HEK293 (cell line): ENCODE measurements around the gene ST3GAL2.

Experiments used
- FEZF1 ChIP-seq: fragments of 450-650 bp; formaldehyde crosslinking; IDR thresholded peaks from 2 replicates; pipeline ENCODE4 v1.5.1; 2016; ENCODE audit warnings: missing biosample characterization, missing genetic modification characterization
- GLIS2 ChIP-seq: fragments of 450-650 bp; formaldehyde crosslinking; IDR thresholded peaks from 2 replicates; pipeline ENCODE4 v1.5.1; 2016; ENCODE audit warnings: missing biosample characterization, missing genetic modification characterization
- PRDM1 ChIP-seq: fragments of 450-650 bp; formaldehyde crosslinking; IDR thresholded peaks from 2 replicates; pipeline ENCODE4; 2016; ENCODE audit warnings: missing biosample characterization, missing genetic modification characterization
- RBAK ChIP-seq: fragments of 450-650 bp; formaldehyde crosslinking; IDR thresholded peaks from 2 replicates; pipeline ENCODE4 v1.5.1; 2016; ENCODE audit warnings: missing biosample characterization, missing genetic modification characterization
- REPIN1 ChIP-seq: fragments of 450-650 bp; formaldehyde crosslinking; IDR thresholded peaks from 2 replicates; pipeline ENCODE4 v1.5.1; 2017; ENCODE audit warnings: missing biosample characterization, missing genetic modification characterization, low read depth
- SP2 ChIP-seq: fragments of 450-650 bp; formaldehyde crosslinking; IDR thresholded peaks from 2 replicates; pipeline ENCODE4 v1.5.1; 2016; ENCODE audit warnings: missing biosample characterization, missing genetic modification characterization
- SP3 ChIP-seq: fragments of 450-650 bp; formaldehyde crosslinking; IDR thresholded peaks from 2 replicates; pipeline ENCODE4 v1.5.1; 2016; ENCODE audit warnings: missing biosample characterization, missing genetic modification characterization
- ZBTB17 ChIP-seq: fragments of 450-650 bp; formaldehyde crosslinking; IDR thresholded peaks from 2 replicates; pipeline ENCODE4 v1.5.1; 2016; ENCODE audit warnings: missing biosample characterization, missing genetic modification characterization
- ZBTB48 ChIP-seq: fragments of 450-650 bp; formaldehyde crosslinking; IDR thresholded peaks from 2 replicates; pipeline ENCODE4 v1.5.1; 2016; ENCODE audit warnings: missing biosample characterization, missing genetic modification characterization
- ZIC2 ChIP-seq: fragments of 450-650 bp; formaldehyde crosslinking; IDR thresholded peaks from 2 replicates; pipeline ENCODE4 v1.5.1; 2016; ENCODE audit warnings: missing biosample characterization, missing genetic modification characterization
- ZNF341 ChIP-seq: fragments of 450-650 bp; formaldehyde crosslinking; IDR thresholded peaks from 2 replicates; pipeline ENCODE4; 2016; ENCODE audit warnings: low read depth, missing biosample characterization, missing genetic modification characterization
- ZNF366 ChIP-seq: fragments of 450-650 bp; formaldehyde crosslinking; conservative IDR thresholded peaks from 2 replicates; pipeline ENCODE4 v1.5.1; 2016; ENCODE audit warnings: missing biosample characterization, missing genetic modification characterization
- ZNF394 ChIP-seq: fragments of 450-650 bp; formaldehyde crosslinking; IDR thresholded peaks from 2 replicates; pipeline ENCODE4 v1.5.1; 2016; ENCODE audit warnings: missing biosample characterization, missing genetic modification characterization, mild to moderate bottlenecking, moderate library complexity, borderline replicate concordance
- ZNF660 ChIP-seq: fragments of 450-650 bp; IDR thresholded peaks from 2 replicates; pipeline ENCODE4 v1.5.1; 2018; ENCODE audit warnings: missing biosample characterization, mild to moderate bottlenecking, missing genetic modification characterization
- ZNF768 ChIP-seq: fragments of 450-650 bp; formaldehyde crosslinking; IDR thresholded peaks from 2 replicates; pipeline ENCODE4 v1.5.1; 2018; ENCODE audit warnings: missing biosample characterization, mild to moderate bottlenecking, missing genetic modification characterization
- ZNF776 ChIP-seq: fragments of 450-650 bp; formaldehyde crosslinking; IDR thresholded peaks from 2 replicates; pipeline ENCODE4 v1.5.0; 2017; ENCODE audit warnings: missing biosample characterization, missing genetic modification characterization, borderline replicate concordance
- ZNF843 ChIP-seq: fragments of 450-650 bp; formaldehyde crosslinking; IDR thresholded peaks from 2 replicates; pipeline ENCODE4 v1.5.1; 2016; ENCODE audit warnings: missing biosample characterization, missing genetic modification characterization
- TF ChIP-seq, protein P1 (sequence below): fragments of 450-650 bp; formaldehyde crosslinking; IDR thresholded peaks from 2 replicates; pipeline ENCODE4 v1.5.1; 2016; ENCODE audit warnings: missing biosample characterization, missing genetic modification characterization
- TF ChIP-seq, protein P2 (sequence below): fragments of 450-650 bp; formaldehyde crosslinking; IDR thresholded peaks from 2 replicates; pipeline ENCODE4 v1.5.1; 2016; ENCODE audit warnings: missing biosample characterization, missing genetic modification characterization
- TF ChIP-seq, protein P3 (sequence below): fragments of 450-650 bp; formaldehyde crosslinking; IDR thresholded peaks from 2 replicates; pipeline ENCODE4 v1.5.1; 2017; ENCODE audit warnings: missing biosample characterization, missing genetic modification characterization
- TF ChIP-seq, protein P4 (sequence below): fragments of 450-650 bp; formaldehyde crosslinking; conservative IDR thresholded peaks from 2 replicates; pipeline ENCODE4 v1.5.1; 2016; ENCODE audit warnings: low read depth, missing biosample characterization, missing genetic modification characterization
- TF ChIP-seq, protein P5 (sequence below): fragments of 450-650 bp; formaldehyde crosslinking; IDR thresholded peaks from 2 replicates; pipeline ENCODE4 v1.5.1; 2016; ENCODE audit warnings: missing biosample characterization, missing genetic modification characterization
- TF ChIP-seq, protein P6 (sequence below): fragments of 450-650 bp; formaldehyde crosslinking; IDR thresholded peaks from 2 replicates; pipeline ENCODE4 v1.5.1; 2016; ENCODE audit warnings: missing biosample characterization, missing genetic modification characterization, borderline replicate concordance

ST3GAL2 gene

DNA sequence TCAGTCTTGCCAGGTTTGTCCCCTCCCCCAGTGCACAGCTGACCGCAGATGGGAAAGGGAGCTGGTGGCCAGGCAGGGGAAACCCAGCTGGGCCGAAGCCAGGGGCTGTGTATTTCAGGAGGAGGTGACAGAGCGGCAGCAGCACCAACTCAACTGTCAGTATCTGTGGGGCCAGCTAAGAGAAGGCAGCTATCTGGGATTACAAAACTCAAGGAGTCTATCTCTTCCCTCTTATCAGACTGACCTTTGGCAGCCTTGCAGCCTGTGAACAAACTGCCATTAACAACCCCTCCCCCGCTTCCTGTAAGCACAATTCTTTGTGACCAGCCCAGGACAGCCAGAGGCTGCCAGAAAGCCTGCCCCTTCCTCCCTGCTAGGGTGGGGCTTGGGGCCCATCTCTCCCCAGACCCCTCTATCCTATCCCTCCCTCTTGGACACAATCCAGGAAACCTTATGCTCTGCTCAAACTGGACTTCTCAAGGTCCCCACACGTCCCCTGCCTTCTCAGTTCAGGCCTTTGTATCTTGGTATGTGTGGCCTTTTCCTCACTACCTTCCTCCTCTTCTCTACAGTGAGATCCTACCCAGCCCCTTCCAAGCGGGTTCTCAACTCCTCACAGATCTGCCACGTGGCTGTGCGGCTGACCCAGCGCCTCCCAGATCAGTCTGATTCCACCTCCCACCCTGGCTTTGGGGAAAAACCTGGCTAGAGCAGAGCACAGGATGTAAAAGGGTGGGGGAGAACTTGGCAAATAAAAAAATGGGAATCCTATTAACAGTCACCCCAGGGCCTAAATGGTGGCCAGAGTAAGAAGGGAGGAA, 10.5 kb downstream of the ST3GAL2 start (continued):
- TF ChIP-seq, protein P1, sequence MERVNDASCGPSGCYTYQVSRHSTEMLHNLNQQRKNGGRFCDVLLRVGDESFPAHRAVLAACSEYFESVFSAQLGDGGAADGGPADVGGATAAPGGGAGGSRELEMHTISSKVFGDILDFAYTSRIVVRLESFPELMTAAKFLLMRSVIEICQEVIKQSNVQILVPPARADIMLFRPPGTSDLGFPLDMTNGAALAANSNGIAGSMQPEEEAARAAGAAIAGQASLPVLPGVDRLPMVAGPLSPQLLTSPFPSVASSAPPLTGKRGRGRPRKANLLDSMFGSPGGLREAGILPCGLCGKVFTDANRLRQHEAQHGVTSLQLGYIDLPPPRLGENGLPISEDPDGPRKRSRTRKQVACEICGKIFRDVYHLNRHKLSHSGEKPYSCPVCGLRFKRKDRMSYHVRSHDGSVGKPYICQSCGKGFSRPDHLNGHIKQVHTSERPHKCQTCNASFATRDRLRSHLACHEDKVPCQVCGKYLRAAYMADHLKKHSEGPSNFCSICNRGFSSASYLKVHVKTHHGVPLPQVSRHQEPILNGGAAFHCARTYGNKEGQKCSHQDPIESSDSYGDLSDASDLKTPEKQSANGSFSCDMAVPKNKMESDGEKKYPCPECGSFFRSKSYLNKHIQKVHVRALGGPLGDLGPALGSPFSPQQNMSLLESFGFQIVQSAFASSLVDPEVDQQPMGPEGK (tag by site-specific recombination): peak; percentile 34; the same call in 1 of the 2 replicates
- TF ChIP-seq ZNF660 (tag by site-specific recombination): peak; percentile 27; the same call in 1 of the 2 replicates
- no peak for TF ChIP-seq ZNF776
- TF ChIP-seq, protein P2, sequence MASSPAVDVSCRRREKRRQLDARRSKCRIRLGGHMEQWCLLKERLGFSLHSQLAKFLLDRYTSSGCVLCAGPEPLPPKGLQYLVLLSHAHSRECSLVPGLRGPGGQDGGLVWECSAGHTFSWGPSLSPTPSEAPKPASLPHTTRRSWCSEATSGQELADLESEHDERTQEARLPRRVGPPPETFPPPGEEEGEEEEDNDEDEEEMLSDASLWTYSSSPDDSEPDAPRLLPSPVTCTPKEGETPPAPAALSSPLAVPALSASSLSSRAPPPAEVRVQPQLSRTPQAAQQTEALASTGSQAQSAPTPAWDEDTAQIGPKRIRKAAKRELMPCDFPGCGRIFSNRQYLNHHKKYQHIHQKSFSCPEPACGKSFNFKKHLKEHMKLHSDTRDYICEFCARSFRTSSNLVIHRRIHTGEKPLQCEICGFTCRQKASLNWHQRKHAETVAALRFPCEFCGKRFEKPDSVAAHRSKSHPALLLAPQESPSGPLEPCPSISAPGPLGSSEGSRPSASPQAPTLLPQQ (tag by site-specific recombination): peak; percentile 90
- 0 out of 2 replicates have a peak, but pooled peaks have one; percentile 9 for TF ChIP-seq FEZF1 (tag by site-specific recombination)
- 0 out of 2 replicates have a peak, but pooled peaks have one; percentile 50 for TF ChIP-seq ZNF768
- peak; percentile 64; the same call in 1 of the 2 replicates for TF ChIP-seq ZNF843 (tag by site-specific recombination)
- TF ChIP-seq ZBTB48 (tag by site-specific recombination): peak; percentile 46; the same call in 1 of the 2 replicates
- no peak for TF ChIP-seq REPIN1
- TF ChIP-seq, protein P3, sequence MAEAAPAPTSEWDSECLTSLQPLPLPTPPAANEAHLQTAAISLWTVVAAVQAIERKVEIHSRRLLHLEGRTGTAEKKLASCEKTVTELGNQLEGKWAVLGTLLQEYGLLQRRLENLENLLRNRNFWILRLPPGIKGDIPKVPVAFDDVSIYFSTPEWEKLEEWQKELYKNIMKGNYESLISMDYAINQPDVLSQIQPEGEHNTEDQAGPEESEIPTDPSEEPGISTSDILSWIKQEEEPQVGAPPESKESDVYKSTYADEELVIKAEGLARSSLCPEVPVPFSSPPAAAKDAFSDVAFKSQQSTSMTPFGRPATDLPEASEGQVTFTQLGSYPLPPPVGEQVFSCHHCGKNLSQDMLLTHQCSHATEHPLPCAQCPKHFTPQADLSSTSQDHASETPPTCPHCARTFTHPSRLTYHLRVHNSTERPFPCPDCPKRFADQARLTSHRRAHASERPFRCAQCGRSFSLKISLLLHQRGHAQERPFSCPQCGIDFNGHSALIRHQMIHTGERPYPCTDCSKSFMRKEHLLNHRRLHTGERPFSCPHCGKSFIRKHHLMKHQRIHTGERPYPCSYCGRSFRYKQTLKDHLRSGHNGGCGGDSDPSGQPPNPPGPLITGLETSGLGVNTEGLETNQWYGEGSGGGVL (tag by site-specific recombination): peak; percentile 82
- peak; percentile 88 for TF ChIP-seq ZBTB17 (tag by site-specific recombination)
- peak; percentile 55 for TF ChIP-seq ZIC2 (tag by site-specific recombination)
- TF ChIP-seq, protein P4, sequence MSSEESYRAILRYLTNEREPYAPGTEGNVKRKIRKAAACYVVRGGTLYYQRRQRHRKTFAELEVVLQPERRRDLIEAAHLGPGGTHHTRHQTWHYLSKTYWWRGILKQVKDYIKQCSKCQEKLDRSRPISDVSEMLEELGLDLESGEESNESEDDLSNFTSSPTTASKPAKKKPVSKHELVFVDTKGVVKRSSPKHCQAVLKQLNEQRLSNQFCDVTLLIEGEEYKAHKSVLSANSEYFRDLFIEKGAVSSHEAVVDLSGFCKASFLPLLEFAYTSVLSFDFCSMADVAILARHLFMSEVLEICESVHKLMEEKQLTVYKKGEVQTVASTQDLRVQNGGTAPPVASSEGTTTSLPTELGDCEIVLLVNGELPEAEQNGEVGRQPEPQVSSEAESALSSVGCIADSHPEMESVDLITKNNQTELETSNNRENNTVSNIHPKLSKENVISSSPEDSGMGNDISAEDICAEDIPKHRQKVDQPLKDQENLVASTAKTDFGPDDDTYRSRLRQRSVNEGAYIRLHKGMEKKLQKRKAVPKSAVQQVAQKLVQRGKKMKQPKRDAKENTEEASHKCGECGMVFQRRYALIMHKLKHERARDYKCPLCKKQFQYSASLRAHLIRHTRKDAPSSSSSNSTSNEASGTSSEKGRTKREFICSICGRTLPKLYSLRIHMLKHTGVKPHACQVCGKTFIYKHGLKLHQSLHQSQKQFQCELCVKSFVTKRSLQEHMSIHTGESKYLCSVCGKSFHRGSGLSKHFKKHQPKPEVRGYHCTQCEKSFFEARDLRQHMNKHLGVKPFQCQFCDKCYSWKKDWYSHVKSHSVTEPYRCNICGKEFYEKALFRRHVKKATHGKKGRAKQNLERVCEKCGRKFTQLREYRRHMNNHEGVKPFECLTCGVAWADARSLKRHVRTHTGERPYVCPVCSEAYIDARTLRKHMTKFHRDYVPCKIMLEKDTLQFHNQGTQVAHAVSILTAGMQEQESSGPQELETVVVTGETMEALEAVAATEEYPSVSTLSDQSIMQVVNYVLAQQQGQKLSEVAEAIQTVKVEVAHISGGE (tag by site-specific recombination): no peak
- no peak for TF ChIP-seq RBAK (tag by site-specific recombination)
- peak; percentile 31 for TF ChIP-seq ZNF341 (tag by site-specific recombination)
- no peak for TF ChIP-seq ZNF394 (tag by site-specific recombination)
- TF ChIP-seq SP3 (tag by site-specific recombination): 0 out of 2 replicates have a peak, but pooled peaks have one; percentile 46
- peak; percentile 52 for TF ChIP-seq SP2 (tag by site-specific recombination)
- peak; percentile 60 for TF ChIP-seq ZNF366 (tag by site-specific recombination)
- TF ChIP-seq, protein P5, sequence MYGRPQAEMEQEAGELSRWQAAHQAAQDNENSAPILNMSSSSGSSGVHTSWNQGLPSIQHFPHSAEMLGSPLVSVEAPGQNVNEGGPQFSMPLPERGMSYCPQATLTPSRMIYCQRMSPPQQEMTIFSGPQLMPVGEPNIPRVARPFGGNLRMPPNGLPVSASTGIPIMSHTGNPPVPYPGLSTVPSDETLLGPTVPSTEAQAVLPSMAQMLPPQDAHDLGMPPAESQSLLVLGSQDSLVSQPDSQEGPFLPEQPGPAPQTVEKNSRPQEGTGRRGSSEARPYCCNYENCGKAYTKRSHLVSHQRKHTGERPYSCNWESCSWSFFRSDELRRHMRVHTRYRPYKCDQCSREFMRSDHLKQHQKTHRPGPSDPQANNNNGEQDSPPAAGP (tag by site-specific recombination): 0 out of 2 replicates have a peak, but pooled peaks have one; percentile 27
- TF ChIP-seq, protein P6, sequence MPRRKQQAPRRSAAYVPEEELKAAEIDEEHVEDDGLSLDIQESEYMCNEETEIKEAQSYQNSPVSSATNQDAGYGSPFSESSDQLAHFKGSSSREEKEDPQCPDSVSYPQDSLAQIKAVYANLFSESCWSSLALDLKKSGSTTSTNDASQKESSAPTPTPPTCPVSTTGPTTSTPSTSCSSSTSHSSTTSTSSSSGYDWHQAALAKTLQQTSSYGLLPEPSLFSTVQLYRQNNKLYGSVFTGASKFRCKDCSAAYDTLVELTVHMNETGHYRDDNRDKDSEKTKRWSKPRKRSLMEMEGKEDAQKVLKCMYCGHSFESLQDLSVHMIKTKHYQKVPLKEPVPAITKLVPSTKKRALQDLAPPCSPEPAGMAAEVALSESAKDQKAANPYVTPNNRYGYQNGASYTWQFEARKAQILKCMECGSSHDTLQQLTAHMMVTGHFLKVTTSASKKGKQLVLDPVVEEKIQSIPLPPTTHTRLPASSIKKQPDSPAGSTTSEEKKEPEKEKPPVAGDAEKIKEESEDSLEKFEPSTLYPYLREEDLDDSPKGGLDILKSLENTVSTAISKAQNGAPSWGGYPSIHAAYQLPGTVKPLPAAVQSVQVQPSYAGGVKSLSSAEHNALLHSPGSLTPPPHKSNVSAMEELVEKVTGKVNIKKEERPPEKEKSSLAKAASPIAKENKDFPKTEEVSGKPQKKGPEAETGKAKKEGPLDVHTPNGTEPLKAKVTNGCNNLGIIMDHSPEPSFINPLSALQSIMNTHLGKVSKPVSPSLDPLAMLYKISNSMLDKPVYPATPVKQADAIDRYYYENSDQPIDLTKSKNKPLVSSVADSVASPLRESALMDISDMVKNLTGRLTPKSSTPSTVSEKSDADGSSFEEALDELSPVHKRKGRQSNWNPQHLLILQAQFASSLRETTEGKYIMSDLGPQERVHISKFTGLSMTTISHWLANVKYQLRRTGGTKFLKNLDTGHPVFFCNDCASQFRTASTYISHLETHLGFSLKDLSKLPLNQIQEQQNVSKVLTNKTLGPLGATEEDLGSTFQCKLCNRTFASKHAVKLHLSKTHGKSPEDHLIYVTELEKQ (tag by site-specific recombination): no peak; the same call in 1 of the 2 replicates
- peak; percentile 37; the same call in 1 of the 2 replicates for TF ChIP-seq PRDM1 (tag by site-specific recombination)
- TF ChIP-seq GLIS2: 0 out of 2 replicates have a peak, but pooled peaks have one; percentile 17
